Kidney (tissue), 14 donors: ENCODE measurements around the gene SART1. TPM values are rescaled to one million over a fixed set of nuclear protein-coding genes. Genes with fewer than 3 reads are reported as not detected.

Source experiments
- DNase-seq, 5 donors: peaks; one replicate each; pipeline ENCODE4 v3.0.0-alpha.2; 2013 to 2020
- FAIRE-seq: peaks from 2 replicates; lab custom pipeline; 2012; peaks lifted over from hg19 to GRCh38; lab: Jason Lieb, UNC
- H3K27ac ChIP-seq, 2 donors: one replicate each; pipeline ENCODE4 v1.7.0; 2013; ENCODE audit warnings: low read depth in 2 of 2, low read length in 2 of 2, inconsistent platforms in 1 of 2
- H3K27me3 ChIP-seq: one replicate; pipeline ENCODE4 v1.7.1; 2013; ENCODE audit warnings: low read length, inconsistent platforms; ENCODE audit not compliant: control insufficient read depth, insufficient read depth
- H3K36me3 ChIP-seq, 3 donors: one replicate each; pipeline versions ENCODE4 v1.7.0 to v1.7.1; 2013; ENCODE audit warnings: low read length in 3 of 3, control low read depth in 1 of 3, inconsistent platforms in 1 of 3; ENCODE audit not compliant: insufficient read depth in 3 of 3, control insufficient read depth in 2 of 3
- H3K4me1 ChIP-seq, 3 donors: one replicate each; pipeline versions ENCODE4 v1.7.0 to v1.7.1; 2013; ENCODE audit warnings: low read length in 3 of 3, inconsistent platforms in 1 of 3, low read depth in 1 of 3; ENCODE audit not compliant: control insufficient read depth in 2 of 3, insufficient read depth in 2 of 3
- H3K4me3 ChIP-seq, 3 donors: one replicate each; pipeline versions ENCODE4 v1.7.0 to v1.8.1; 2013; ENCODE audit warnings: low read length in 3 of 3, control low read depth in 1 of 3, inconsistent platforms in 1 of 3
- H3K9ac ChIP-seq, 3 donors: one replicate each; pipeline versions ENCODE4 v1.7.0 to v1.7.1; 2013; ENCODE audit warnings: low read length in 3 of 3, control low read depth in 1 of 3, inconsistent platforms in 1 of 3
- H3K9me3 ChIP-seq, 3 donors: one replicate each; pipeline versions ENCODE4 v1.7.0 to v1.7.1; 2013; ENCODE audit warnings: low read length in 3 of 3, control low read depth in 1 of 3, inconsistent platforms in 1 of 3; ENCODE audit not compliant: control insufficient read depth in 2 of 3, insufficient read depth in 1 of 3
- intact Hi-C: fragments of 100-400 bp; cut with DNase I; formaldehyde crosslinking; loops from one replicate; pipeline ENCODE4 v1.11.1; 2022
- polyA plus RNA-seq: library from polyadenylated mRNA; stranded (reverse); fragments of 350-450 nt; fragmentation: Illumina TruSeq; extraction: RNeasy Lipid Tissue Mini Kit (QIAGEN cat#74804); gene quantifications from one replicate; pipeline ENCODE4 v1.2.3, GENCODE V29; 2014; ENCODE audit warnings: low read depth, low replicate concordance; ENCODE audit not compliant: insufficient read depth
- total RNA-seq: library from RNA; stranded (reverse); fragmentation: NEBNext Ultra II Directional; extraction: Animal tissue kit (Norgen Biotek cat#: 25700); gene quantifications from one replicate; pipeline ENCODE4 v1.2.1, GENCODE V29; 2021
- TF ChIP-seq, protein P1 (sequence below): IDR thresholded peaks from 3 replicates; pipeline ENCODE4 v1.5.1; 2012; ENCODE audit warnings: mild to moderate bottlenecking, moderate library complexity, borderline replicate concordance; ENCODE audit not compliant: insufficient read depth; ENCODE audit errors: extremely low read depth
- donor health status: control.
- donor health status: control.
- donor health status: control.
- donor health status: control.
- donor health status: control.
- donor health status: DM: yes; HTN: yes; CAD: no.
- donor health status: Normal renal cell carcinoma (clear cell type).

Gene SART1
- total and polyA plus RNA-seq, 2 donors from 2014 or later, result 48.6 to 48.7 TPM

DNA sequence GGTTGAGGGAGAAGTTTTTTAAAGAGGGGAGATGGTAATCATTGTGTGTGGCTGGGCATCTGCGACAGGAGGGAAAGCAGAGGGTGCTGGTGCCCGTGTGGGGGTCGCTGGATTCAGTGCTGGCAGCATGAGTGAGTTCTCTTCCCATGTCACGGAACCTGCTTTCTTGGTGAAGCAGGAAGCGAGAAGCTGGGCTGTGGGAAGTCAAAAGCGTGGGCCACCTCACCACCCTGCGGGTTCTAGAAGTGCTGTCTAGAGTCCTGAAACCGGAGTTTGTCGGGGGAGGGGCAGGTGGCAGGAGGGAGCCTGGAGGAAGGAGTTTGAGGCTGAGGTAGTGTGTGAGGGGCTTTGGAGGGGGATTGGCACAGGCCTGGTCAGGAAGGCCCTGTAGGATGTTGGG, 14.2 kb downstream of the SART1 start:
- no peak for FAIRE-seq

DNA sequence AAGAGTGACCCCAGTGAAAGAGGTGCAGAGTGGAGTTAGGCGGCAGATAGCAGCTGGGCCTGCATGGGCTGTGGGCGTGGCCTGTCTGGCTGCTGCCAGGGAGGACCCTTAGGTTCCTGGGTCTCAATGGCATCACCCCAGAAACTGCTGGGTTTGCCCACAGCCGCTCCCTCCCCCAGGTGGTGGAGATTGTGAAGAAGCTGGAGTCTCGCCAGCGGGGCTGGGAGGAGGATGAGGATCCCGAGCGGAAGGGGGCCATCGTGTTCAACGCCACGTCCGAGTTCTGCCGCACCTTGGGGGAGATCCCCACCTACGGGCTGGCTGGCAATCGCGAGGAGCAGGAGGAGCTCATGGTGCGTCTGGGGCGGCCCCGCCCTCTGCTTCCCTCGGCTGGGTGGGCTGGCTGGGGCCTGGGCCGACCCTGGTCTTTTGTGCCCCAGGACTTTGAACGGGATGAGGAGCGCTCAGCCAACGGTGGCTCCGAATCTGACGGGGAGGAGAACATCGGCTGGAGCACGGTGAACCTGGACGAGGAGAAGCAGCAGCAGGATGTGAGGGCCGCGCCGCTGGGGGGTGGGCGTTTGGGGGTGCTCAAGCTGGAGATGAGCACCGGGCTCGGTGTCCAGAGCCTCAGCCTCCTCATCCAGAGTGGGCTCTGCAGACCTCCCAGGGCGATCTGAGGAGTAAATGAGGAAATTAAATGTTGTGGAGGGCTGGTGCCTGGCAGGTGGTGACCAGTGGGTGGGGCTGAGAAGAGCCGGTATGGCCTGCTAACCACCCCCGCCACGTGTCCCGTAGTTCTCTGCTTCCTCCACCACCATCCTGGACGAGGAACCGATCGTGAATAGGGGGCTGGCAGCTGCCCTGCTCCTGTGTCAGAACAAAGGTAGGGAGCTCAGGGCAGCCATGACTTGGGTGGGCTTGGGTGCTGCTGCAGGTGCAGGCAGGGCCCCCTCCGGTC, 15.0 kb downstream of the SART1 start:
- peaks cover 0 to 20% (median 2%) of the 10 kb centered on the region in 3 donors for H3K36me3 ChIP-seq
- no peak overlapping the region for H3K4me3 ChIP-seq
- no peaks in the 10 kb centered on the region for H3K27me3 ChIP-seq
- H3K4me1 ChIP-seq, result no peaks in the 10 kb centered on the region
- intact Hi-C loops, result no loop called here
- DNase-seq (no peak), FAIRE-seq (no peak)
- no peak overlapping the region for H3K9ac ChIP-seq
- no peak overlapping the region for H3K27ac ChIP-seq
- TF ChIP-seq, protein P1, sequence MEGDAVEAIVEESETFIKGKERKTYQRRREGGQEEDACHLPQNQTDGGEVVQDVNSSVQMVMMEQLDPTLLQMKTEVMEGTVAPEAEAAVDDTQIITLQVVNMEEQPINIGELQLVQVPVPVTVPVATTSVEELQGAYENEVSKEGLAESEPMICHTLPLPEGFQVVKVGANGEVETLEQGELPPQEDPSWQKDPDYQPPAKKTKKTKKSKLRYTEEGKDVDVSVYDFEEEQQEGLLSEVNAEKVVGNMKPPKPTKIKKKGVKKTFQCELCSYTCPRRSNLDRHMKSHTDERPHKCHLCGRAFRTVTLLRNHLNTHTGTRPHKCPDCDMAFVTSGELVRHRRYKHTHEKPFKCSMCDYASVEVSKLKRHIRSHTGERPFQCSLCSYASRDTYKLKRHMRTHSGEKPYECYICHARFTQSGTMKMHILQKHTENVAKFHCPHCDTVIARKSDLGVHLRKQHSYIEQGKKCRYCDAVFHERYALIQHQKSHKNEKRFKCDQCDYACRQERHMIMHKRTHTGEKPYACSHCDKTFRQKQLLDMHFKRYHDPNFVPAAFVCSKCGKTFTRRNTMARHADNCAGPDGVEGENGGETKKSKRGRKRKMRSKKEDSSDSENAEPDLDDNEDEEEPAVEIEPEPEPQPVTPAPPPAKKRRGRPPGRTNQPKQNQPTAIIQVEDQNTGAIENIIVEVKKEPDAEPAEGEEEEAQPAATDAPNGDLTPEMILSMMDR, result no peak
- no peaks in the 10 kb centered on the region for H3K9me3 ChIP-seq

More for the DNA sequence above, 14.2 kb downstream of the SART1 start:
- no peaks in the 10 kb centered on the region for H3K4me1 ChIP-seq
- no peak overlapping the region for H3K4me3 ChIP-seq
- peaks cover 0 to 20% (median 2%) of the 10 kb centered on the region in 3 donors for H3K36me3 ChIP-seq
- TF ChIP-seq, protein P1, result no peak
- no peak overlapping the region for H3K27ac ChIP-seq
- no peak overlapping the region for H3K9ac ChIP-seq
- peak in 1 of 5 donors; percentile 51 for DNase-seq
- intact Hi-C loops, result no loop called here
- H3K27me3 ChIP-seq, result no peaks in the 10 kb centered on the region
- H3K9me3 ChIP-seq, result no peaks in the 10 kb centered on the region

DNA sequence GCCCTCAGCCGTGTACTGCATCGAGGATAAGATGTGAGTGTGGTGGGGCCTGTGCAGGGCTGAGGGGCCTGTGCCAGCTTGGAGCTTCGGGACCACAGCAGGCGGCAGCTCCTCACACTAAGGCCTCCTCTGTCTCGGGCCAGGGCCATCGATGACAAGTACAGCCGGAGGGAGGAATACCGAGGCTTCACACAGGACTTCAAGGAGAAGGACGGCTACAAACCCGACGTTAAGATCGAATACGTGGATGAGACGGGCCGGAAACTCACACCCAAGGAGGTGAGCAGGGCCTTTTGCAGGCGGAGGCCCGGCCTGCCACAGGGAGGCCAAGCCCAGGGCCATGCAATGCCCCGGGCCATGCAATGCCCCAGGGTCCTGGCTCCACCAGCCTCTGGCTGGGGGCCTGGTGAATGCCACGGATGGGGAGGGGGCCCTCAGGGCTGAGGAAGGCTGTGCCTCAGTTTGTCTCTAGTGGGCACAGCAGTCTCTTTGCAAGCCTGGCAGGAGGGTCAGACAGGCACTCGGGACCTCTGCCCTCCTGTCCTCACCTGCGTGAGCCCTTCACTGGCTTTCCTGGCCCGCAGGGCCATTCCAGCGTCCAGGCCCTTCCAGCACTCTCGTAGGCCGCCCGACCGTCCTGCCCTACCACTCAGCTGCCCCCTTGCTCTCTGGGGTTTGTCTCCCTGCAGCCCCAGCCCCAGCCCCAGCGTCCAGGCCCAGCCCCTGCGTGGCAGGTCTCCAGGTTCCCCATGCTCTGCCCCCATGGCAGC, 16.3 kb downstream of the SART1 start:
- no peak overlapping the region for H3K4me3 ChIP-seq
- H3K9ac ChIP-seq, result no peak overlapping the region
- TF ChIP-seq, protein P1, result no peak
- H3K27ac ChIP-seq, result no peak overlapping the region
- no peak for DNase-seq
- H3K27me3 ChIP-seq, result no peaks in the 10 kb centered on the region
- H3K4me1 ChIP-seq, result no peaks in the 10 kb centered on the region
- intact Hi-C loops, result no loop called here
- no peak for FAIRE-seq
- H3K36me3 ChIP-seq, result peaks cover 0 to 20% (median 0%) of the 10 kb centered on the region in 3 donors
- H3K9me3 ChIP-seq, result no peaks in the 10 kb centered on the region
